NT2/D1 (cell line): ENCODE measurements around the gene RUSC2.

Experiments
- DNase-seq: peaks from one replicate; pipeline ENCODE4 v3.0.0-alpha.2; 2011; ENCODE audit warnings: low read depth, low spot score
- H3K27me3 ChIP-seq: 2 replicates; pipeline ENCODE4 v1.6.0; 2011; ENCODE audit warnings: mild to moderate bottlenecking; ENCODE audit not compliant: insufficient read length, insufficient read depth
- H3K36me3 ChIP-seq: 2 replicates; pipeline ENCODE4 v1.6.1; 2011; ENCODE audit warnings: mild to moderate bottlenecking, low read length, mixed read lengths; ENCODE audit not compliant: insufficient read depth, insufficient read length
- H3K4me1 ChIP-seq: 2 replicates; pipeline ENCODE4 v1.5.1; 2011; ENCODE audit not compliant: insufficient read depth, insufficient read length
- H3K4me3 ChIP-seq: 2 replicates; pipeline ENCODE4 v1.5.1; 2011; ENCODE audit warnings: low read depth; ENCODE audit not compliant: insufficient read length
- H3K9ac ChIP-seq: 2 replicates; pipeline ENCODE4 v1.6.0; 2011; ENCODE audit warnings: low read depth; ENCODE audit not compliant: insufficient read length
- H3K9me3 ChIP-seq: 2 replicates; pipeline ENCODE4 v1.5.1; 2011; ENCODE audit warnings: mild to moderate bottlenecking, low read length; ENCODE audit not compliant: insufficient read depth
- SUZ12 ChIP-seq: IDR thresholded peaks from 2 replicates; pipeline ENCODE4 v1.6.1; 2011; ENCODE audit not compliant: insufficient read length, insufficient read depth; ENCODE audit errors: extremely low read depth
- YY1 ChIP-seq: IDR thresholded peaks from 2 replicates; pipeline ENCODE4 v1.6.1; 2011; ENCODE audit not compliant: insufficient read length, insufficient read depth
- ZNF274 ChIP-seq: IDR thresholded peaks from 2 replicates; pipeline ENCODE4 v1.6.1; 2011; ENCODE audit warnings: mild to moderate bottlenecking, low read depth, low read length

Gene RUSC2

GRCh38 chr9:35489313-35490154 lies at the start of gene RUSC2:
Gene RUSC2, plus strand, starts transcription at chr9:35490111. Its CDS starts 56,411 bp downstream, at chr9:35546522.
- H3K4me1 ChIP-seq, result no peaks in the 10 kb centered on the region
- TF ChIP-seq ZNF274, result no peak
- TF ChIP-seq SUZ12, result no peak
- TF ChIP-seq YY1, result no peak
- H3K36me3 ChIP-seq, result no peaks in the 10 kb centered on the region
- no peaks in the 10 kb centered on the region for H3K27me3 ChIP-seq
- peak; percentile 81 for DNase-seq
- H3K9ac ChIP-seq, result peak within 1 kb of the TSS; percentile 87
- peak within 1 kb of the TSS; percentile 79 for H3K4me3 ChIP-seq
- H3K9me3 ChIP-seq, result no peaks in the 10 kb centered on the region

- no peaks in the 10 kb centered on the region for H3K4me1 ChIP-seq
Observed at GRCh38 chr9:35446012-35446411, 43.9 kb upstream of the RUSC2 start.

GRCh38 chr9:35448496-35448895 lies 41.4 kb upstream of the RUSC2 start:
- Histone ChIP-seq H3K9me3 (peaks cover 8% of the 10 kb centered on the region; the same call in 1 of the 2 replicates), H3K9ac (no peak overlapping the region), H3K4me3 (no peak overlapping the region), H3K27me3 (peaks cover 2% of the 10 kb centered on the region), H3K4me1 (peaks cover 2% of the 10 kb centered on the region), H3K36me3 (no peaks in the 10 kb centered on the region)
- TF ChIP-seq YY1 (no peak), SUZ12 (no peak), ZNF274 (no peak)
- DNase-seq, result no peak

More at GRCh38 chr9:35446012-35446411, 43.9 kb upstream of the RUSC2 start:
- TF ChIP-seq ZNF274 (no peak), YY1 (no peak), SUZ12 (no peak)
- H3K9me3 ChIP-seq, result no peaks in the 10 kb centered on the region
- H3K9ac ChIP-seq, result no peak overlapping the region
- H3K36me3 ChIP-seq, result no peaks in the 10 kb centered on the region
- no peak overlapping the region for H3K4me3 ChIP-seq
- no peak for DNase-seq
- peaks cover 2% of the 10 kb centered on the region for H3K27me3 ChIP-seq

GRCh38 chr9:35452481-35452880 lies 37.4 kb upstream of the RUSC2 start:
- H3K4me3 ChIP-seq, result no peak overlapping the region
- H3K36me3 ChIP-seq, result no peaks in the 10 kb centered on the region
- peaks cover 8% of the 10 kb centered on the region; the same call in 1 of the 2 replicates for H3K9me3 ChIP-seq
- no peak for DNase-seq
- H3K9ac ChIP-seq, result no peak overlapping the region
- TF ChIP-seq ZNF274 (no peak), SUZ12 (no peak), YY1 (no peak)
- peaks cover 2% of the 10 kb centered on the region for H3K4me1 ChIP-seq
- peaks cover 2% of the 10 kb centered on the region for H3K27me3 ChIP-seq

GRCh38 chr9:35453786-35454185 lies 36.1 kb upstream of the RUSC2 start:
- DNase-seq, result no peak
- Histone ChIP-seq H3K9me3 (peaks cover 8% of the 10 kb centered on the region; the same call in 1 of the 2 replicates), H3K27me3 (no peaks in the 10 kb centered on the region), H3K4me3 (no peak overlapping the region), H3K4me1 (peaks cover 2% of the 10 kb centered on the region), H3K9ac (no peak overlapping the region), H3K36me3 (no peaks in the 10 kb centered on the region)
- TF ChIP-seq ZNF274 (no peak), SUZ12 (no peak), YY1 (no peak)

GRCh38 chr9:35464141-35465025 lies 25.5 kb upstream of the RUSC2 start:
- Histone ChIP-seq H3K27me3 (no peaks in the 10 kb centered on the region), H3K9me3 (peaks cover 17% of the 10 kb centered on the region; the same call in 1 of the 2 replicates), H3K4me3 (no peak overlapping the region), H3K4me1 (no peaks in the 10 kb centered on the region), H3K9ac (no peak overlapping the region), H3K36me3 (no peaks in the 10 kb centered on the region)
- TF ChIP-seq SUZ12 (no peak), YY1 (no peak), ZNF274 (no peak)
- no peak for DNase-seq

GRCh38 chr9:35470340-35470739 lies 19.6 kb upstream of the RUSC2 start:
- Histone ChIP-seq H3K9ac (no peak overlapping the region), H3K4me1 (no peaks in the 10 kb centered on the region), H3K36me3 (no peaks in the 10 kb centered on the region), H3K4me3 (no peak overlapping the region), H3K9me3 (no peaks in the 10 kb centered on the region), H3K27me3 (no peaks in the 10 kb centered on the region)
- TF ChIP-seq ZNF274 (no peak), YY1 (no peak), SUZ12 (no peak)
- DNase-seq, result no peak
